ENCODE data around the gene D2HGDH.

DNA sequence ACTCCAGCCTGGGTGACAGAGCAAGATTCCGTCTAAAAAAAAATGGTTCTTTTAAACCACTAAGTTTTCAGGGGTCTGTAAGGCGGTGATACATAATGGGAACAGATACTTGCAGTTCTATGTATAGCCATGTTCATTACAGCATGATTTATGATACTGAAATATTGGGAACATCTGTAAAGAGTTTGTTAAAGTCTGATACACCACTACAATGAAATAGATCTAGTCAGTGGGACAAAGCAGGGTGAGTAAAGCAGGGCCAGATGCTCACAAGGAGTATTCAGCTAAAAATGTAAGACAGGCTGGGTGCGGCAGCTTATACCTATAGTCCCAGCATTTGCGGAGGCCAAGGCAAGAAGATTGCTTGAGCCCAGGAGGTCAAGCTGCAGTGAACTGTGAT is 38.8 kb upstream of the D2HGDH start:
- TF ChIP-seq, protein P1, sequence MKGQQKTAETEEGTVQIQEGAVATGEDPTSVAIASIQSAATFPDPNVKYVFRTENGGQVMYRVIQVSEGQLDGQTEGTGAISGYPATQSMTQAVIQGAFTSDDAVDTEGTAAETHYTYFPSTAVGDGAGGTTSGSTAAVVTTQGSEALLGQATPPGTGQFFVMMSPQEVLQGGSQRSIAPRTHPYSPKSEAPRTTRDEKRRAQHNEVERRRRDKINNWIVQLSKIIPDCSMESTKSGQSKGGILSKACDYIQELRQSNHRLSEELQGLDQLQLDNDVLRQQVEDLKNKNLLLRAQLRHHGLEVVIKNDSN (CRISPR knock-in tag; IDR thresholded peaks at IDR 0.05) = no peak
- no peak for TF ChIP-seq TAF1 (IDR thresholded peaks at IDR 0.05; ENCODE audit: control insufficient read depth, extremely low read depth, insufficient read depth, low read length, severe bottlenecking)
- no peak for TF ChIP-seq MYC (IDR thresholded peaks at IDR 0.05; ENCODE audit: low read depth, low read length)
- TF ChIP-seq MYC (CRISPR knock-in tag; IDR thresholded peaks at IDR 0.05; ENCODE audit: borderline replicate concordance, low read depth) = no peak
- TF ChIP-seq, protein P2, sequence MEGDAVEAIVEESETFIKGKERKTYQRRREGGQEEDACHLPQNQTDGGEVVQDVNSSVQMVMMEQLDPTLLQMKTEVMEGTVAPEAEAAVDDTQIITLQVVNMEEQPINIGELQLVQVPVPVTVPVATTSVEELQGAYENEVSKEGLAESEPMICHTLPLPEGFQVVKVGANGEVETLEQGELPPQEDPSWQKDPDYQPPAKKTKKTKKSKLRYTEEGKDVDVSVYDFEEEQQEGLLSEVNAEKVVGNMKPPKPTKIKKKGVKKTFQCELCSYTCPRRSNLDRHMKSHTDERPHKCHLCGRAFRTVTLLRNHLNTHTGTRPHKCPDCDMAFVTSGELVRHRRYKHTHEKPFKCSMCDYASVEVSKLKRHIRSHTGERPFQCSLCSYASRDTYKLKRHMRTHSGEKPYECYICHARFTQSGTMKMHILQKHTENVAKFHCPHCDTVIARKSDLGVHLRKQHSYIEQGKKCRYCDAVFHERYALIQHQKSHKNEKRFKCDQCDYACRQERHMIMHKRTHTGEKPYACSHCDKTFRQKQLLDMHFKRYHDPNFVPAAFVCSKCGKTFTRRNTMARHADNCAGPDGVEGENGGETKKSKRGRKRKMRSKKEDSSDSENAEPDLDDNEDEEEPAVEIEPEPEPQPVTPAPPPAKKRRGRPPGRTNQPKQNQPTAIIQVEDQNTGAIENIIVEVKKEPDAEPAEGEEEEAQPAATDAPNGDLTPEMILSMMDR (IDR thresholded peaks at IDR 0.05 in 2 of 3, conservative IDR thresholded peaks at IDR 0.05 in 1 of 3; ENCODE audit: insufficient read depth in 2 of 3, low read depth in 1 of 3, low read length in 3 of 3) = no peak
- no peak for TF ChIP-seq SRSF9 (IDR thresholded peaks at IDR 0.05; ENCODE audit: borderline replicate concordance, low read depth, low read length)
- no peak for TF ChIP-seq POLR2AphosphoS5 (IDR thresholded peaks at IDR 0.05; ENCODE audit: control insufficient read depth, insufficient read depth, low read depth, low read length)
- TF ChIP-seq TARDBP (IDR thresholded peaks at IDR 0.05) = no peak
- TF ChIP-seq NCOA1 (IDR thresholded peaks at IDR 0.05; ENCODE audit: low read depth) = no peak
- TF ChIP-seq, protein P3, sequence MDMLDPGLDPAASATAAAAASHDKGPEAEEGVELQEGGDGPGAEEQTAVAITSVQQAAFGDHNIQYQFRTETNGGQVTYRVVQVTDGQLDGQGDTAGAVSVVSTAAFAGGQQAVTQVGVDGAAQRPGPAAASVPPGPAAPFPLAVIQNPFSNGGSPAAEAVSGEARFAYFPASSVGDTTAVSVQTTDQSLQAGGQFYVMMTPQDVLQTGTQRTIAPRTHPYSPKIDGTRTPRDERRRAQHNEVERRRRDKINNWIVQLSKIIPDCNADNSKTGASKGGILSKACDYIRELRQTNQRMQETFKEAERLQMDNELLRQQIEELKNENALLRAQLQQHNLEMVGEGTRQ (CRISPR knock-in tag; IDR thresholded peaks at IDR 0.05) = no peak
